Fibroblast of lung (primary cell): Measurements from ENCODE around the gene KIF9. TPM values are rescaled to one million over a fixed set of nuclear protein-coding genes. Genes with fewer than 3 reads are reported as not detected.

Source experiments
- DNase-seq, 2 donors: peaks; one replicate each; pipeline versions ENCODE4 v3.0.0 to v3.0.0-alpha.2; 2010; ENCODE audit warnings: low read depth in 2 of 2
- H2AFZ ChIP-seq: 2 replicates; pipeline ENCODE4 v1.5.1; 2012; ENCODE audit warnings: low read length, control low read depth, inconsistent platforms
- H3K27ac ChIP-seq: 2 replicates; pipeline ENCODE4 v1.5.1; 2011; ENCODE audit warnings: low read length, control low read depth; ENCODE audit not compliant: insufficient read depth
- H3K27me3 ChIP-seq: 2 replicates; pipeline ENCODE4 v1.5.1; 2011; ENCODE audit warnings: mild to moderate bottlenecking, low read length; ENCODE audit not compliant: control insufficient read depth, insufficient read depth
- H3K36me3 ChIP-seq: 2 replicates; pipeline ENCODE4 v1.5.1; 2011; ENCODE audit warnings: low read length; ENCODE audit not compliant: control insufficient read depth, insufficient read depth
- H3K4me1 ChIP-seq: 2 replicates; pipeline ENCODE4 v1.5.1; 2011; ENCODE audit warnings: low read length; ENCODE audit not compliant: control insufficient read depth, insufficient read depth; ENCODE audit errors: extremely low read depth
- H3K4me2 ChIP-seq: 2 replicates; pipeline ENCODE4 v1.5.1; 2011; ENCODE audit warnings: low read length, control low read depth; ENCODE audit not compliant: insufficient read depth; ENCODE audit errors: extremely low read depth
- H3K4me3 ChIP-seq, 4 experiments: fragments of 200-600 bp in 1 of 4; sonication (generic) in 1 of 4; replicated peaks in 1 of 4; 2 replicates each; pipeline ENCODE4 v1.5.1; 2011 to 2016; ENCODE audit warnings: low read length in 4 of 4, low read depth in 3 of 4, mild to moderate bottlenecking in 3 of 4, control low read depth in 2 of 4, inconsistent platforms in 1 of 4, mixed read lengths in 1 of 4; ENCODE audit not compliant: insufficient read depth in 1 of 4; ENCODE audit errors: control extremely low read depth in 1 of 4
- H3K79me2 ChIP-seq: 2 replicates; pipeline ENCODE4 v1.5.1; 2012; ENCODE audit warnings: mild to moderate bottlenecking, low read length, inconsistent platforms; ENCODE audit not compliant: control insufficient read depth, insufficient read depth
- H3K9ac ChIP-seq: 2 replicates; pipeline ENCODE4 v1.5.1; 2011; ENCODE audit warnings: mild to moderate bottlenecking, low read length, control low read depth; ENCODE audit not compliant: insufficient read depth
- H3K9me3 ChIP-seq: 2 replicates; pipeline ENCODE4 v1.5.1; 2012; ENCODE audit warnings: low read depth, low read length; ENCODE audit not compliant: control insufficient read depth, insufficient read depth
- H4K20me1 ChIP-seq: 2 replicates; pipeline ENCODE4 v1.5.1; 2011; ENCODE audit warnings: low read length; ENCODE audit not compliant: control insufficient read depth, insufficient read depth; ENCODE audit errors: extremely low read depth
- EZH2 ChIP-seq: IDR thresholded peaks from 2 replicates; pipeline ENCODE4 v1.5.1; 2012; ENCODE audit warnings: low read length, control low read depth, mild to moderate bottlenecking; ENCODE audit errors: missing control alignments
- polyA plus RNA-seq, 2 donors: library from polyadenylated mRNA; depleted of rRNA in 1 of 2; stranded (reverse) in 1 of 2; unstranded in 1 of 2; fragments of >200 nt; gene quantifications; 2 replicates each; pipeline ENCODE4 v1.2.1, GENCODE V29; 2011 to 2012; ENCODE audit warnings: missing spikeins in 1 of 2
- total RNA-seq: library from RNA; depleted of rRNA; stranded (reverse); fragments of >200 nt; gene quantifications from 2 replicates; pipeline ENCODE4 v1.2.1, GENCODE V29; 2014
- TF ChIP-seq, protein P1 (sequence below), 2 donors: IDR thresholded peaks in 1 of 2; conservative IDR thresholded peaks in 1 of 2; 1 replicate in 1 of 2; 2 replicates in 1 of 2; pipeline ENCODE4 v1.5.1; 2011 to 2012; ENCODE audit warnings: low read length in 2 of 2, control low read depth in 1 of 2, inconsistent platforms in 1 of 2, low read depth in 1 of 2, mild to moderate bottlenecking in 1 of 2

Gene KIF9
- total and polyA plus RNA-seq, 2 donors (not counting 1 experiment from before 2014, with no cell fraction given): 2.8 to 4.3 TPM

- H3K9ac ChIP-seq: no peak overlapping the region
- H3K4me1 ChIP-seq: no peaks in the 10 kb centered on the region
- no peaks in the 10 kb centered on the region for H3K36me3 ChIP-seq
- H3K9me3 ChIP-seq: no peaks in the 10 kb centered on the region
- no peak for DNase-seq
- H2AFZ ChIP-seq: peak overlapping the region; percentile 1
- H3K4me2 ChIP-seq: no peak overlapping the region
- H3K27me3 ChIP-seq: no peaks in the 10 kb centered on the region
- no peaks in the 10 kb centered on the region for H4K20me1 ChIP-seq
- H3K79me2 ChIP-seq: no peaks in the 10 kb centered on the region
- no peak overlapping the region for H3K27ac ChIP-seq
- no peak overlapping the region for H3K4me3 ChIP-seq
- TF ChIP-seq, protein P1, sequence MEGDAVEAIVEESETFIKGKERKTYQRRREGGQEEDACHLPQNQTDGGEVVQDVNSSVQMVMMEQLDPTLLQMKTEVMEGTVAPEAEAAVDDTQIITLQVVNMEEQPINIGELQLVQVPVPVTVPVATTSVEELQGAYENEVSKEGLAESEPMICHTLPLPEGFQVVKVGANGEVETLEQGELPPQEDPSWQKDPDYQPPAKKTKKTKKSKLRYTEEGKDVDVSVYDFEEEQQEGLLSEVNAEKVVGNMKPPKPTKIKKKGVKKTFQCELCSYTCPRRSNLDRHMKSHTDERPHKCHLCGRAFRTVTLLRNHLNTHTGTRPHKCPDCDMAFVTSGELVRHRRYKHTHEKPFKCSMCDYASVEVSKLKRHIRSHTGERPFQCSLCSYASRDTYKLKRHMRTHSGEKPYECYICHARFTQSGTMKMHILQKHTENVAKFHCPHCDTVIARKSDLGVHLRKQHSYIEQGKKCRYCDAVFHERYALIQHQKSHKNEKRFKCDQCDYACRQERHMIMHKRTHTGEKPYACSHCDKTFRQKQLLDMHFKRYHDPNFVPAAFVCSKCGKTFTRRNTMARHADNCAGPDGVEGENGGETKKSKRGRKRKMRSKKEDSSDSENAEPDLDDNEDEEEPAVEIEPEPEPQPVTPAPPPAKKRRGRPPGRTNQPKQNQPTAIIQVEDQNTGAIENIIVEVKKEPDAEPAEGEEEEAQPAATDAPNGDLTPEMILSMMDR (conservative IDR thresholded peaks at IDR 0.05 in 1 of 2, IDR thresholded peaks at IDR 0.05 in 1 of 2; ENCODE audit: low read depth in 1 of 2, low read length in 2 of 2): no peak
- TF ChIP-seq EZH2: no peak
Observed at GRCh38 chr3:47228088-47228487, 54.5 kb downstream of the KIF9 start.

DNA sequence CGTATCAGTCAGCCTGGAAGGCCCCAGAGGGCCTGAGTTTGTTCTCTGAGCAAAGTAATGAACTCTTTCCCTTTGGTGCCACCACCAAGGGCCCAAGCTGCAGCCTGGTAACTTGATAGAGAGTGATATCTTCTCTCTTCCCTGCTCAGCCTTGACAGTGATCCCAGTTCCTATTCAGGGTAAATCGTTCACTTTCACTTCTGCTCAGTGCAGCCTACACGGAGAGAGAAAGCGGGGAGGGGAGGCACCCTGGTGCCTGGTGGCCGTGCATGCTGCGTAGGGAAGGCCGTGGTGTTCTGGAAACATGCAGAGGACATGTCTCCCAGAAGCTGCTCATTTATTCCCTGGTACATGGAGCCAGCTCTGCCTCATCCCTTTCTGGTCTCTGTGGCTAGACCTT is 54.9 kb downstream of the KIF9 start:
- H3K4me2 ChIP-seq: no peak overlapping the region
- no peaks in the 10 kb centered on the region for H3K79me2 ChIP-seq
- H3K27me3 ChIP-seq: no peaks in the 10 kb centered on the region
- no peaks in the 10 kb centered on the region for H3K36me3 ChIP-seq
- H3K4me1 ChIP-seq: no peaks in the 10 kb centered on the region
- H2AFZ ChIP-seq: peak overlapping the region; percentile 1
- no peaks in the 10 kb centered on the region for H3K9me3 ChIP-seq
- no peak overlapping the region for H3K4me3 ChIP-seq
- no peak for DNase-seq
- TF ChIP-seq, protein P1 (conservative IDR thresholded peaks at IDR 0.05 in 1 of 2, IDR thresholded peaks at IDR 0.05 in 1 of 2; ENCODE audit: low read depth in 1 of 2, low read length in 2 of 2): no peak
- no peak for TF ChIP-seq EZH2
- no peaks in the 10 kb centered on the region for H4K20me1 ChIP-seq
- H3K27ac ChIP-seq: no peak overlapping the region
- H3K9ac ChIP-seq: no peak overlapping the region

DNA sequence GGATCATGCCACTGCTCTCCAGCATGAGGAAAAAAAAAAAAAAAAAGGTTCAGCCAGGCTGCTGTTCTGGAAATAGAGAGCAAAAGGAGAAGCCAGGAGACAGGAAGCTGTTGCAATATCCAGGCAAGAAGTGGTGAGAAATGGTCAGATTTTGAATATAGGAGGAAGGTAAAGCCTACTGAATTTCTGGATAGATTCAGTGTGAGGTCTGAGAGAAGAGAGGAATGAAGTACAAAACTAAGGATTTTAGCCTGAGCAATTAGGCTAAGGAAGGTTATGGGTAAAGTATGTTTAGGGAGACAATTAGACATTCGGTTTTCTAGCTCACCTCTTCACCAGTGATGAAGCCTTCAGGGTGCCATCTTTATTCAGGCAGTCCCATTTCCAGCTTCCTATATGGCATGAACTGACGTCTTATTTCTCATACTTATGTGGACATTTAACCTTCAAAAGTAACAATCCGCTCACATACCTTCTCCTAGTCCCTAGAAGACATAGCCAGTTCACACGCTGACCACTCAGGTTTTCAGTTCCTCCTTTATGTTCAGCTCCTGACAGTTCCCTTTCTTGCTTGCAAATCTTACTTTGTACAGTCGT is 57.2 kb downstream of the KIF9 start:
- no peaks in the 10 kb centered on the region for H4K20me1 ChIP-seq
- no peaks in the 10 kb centered on the region for H3K27me3 ChIP-seq
- no peaks in the 10 kb centered on the region for H3K4me1 ChIP-seq
- no peak for TF ChIP-seq EZH2
- TF ChIP-seq, protein P1 (conservative IDR thresholded peaks at IDR 0.05 in 1 of 2, IDR thresholded peaks at IDR 0.05 in 1 of 2; ENCODE audit: low read depth in 1 of 2, low read length in 2 of 2): no peak
- H3K36me3 ChIP-seq: no peaks in the 10 kb centered on the region
- no peaks in the 10 kb centered on the region for H3K79me2 ChIP-seq
- no peak overlapping the region for H3K27ac ChIP-seq
- DNase-seq: peak in 1 of 2 donors; percentile 67
- H3K4me2 ChIP-seq: no peak overlapping the region
- no peak overlapping the region for H2AFZ ChIP-seq
- H3K4me3 ChIP-seq: no peak overlapping the region
- no peaks in the 10 kb centered on the region for H3K9me3 ChIP-seq
- no peak overlapping the region for H3K9ac ChIP-seq
